OCI-LY3 (cell line): ENCODE data around the gene DHX36.

Source experiments
- H2AFZ ChIP-seq: fragments of 200-600, 300-600 bp; shearing (Covaris generic); 2 replicates; pipeline ENCODE4 v1.6.0; 2014; ENCODE audit warnings: antibody characterized with exemption, low read depth, low read length
- H3K27ac ChIP-seq: fragments of 200-600, 300-600 bp; sonication (generic); 2 replicates; pipeline ENCODE4 v1.5.1; 2014; ENCODE audit warnings: mild to moderate bottlenecking, low read length, moderate library complexity, mixed read lengths
- H3K27me3 ChIP-seq: fragments of 200-600, 300-600 bp; sonication (generic); 2 replicates; pipeline ENCODE4 v1.6.1; 2014; ENCODE audit warnings: low read depth, low read length, mixed read lengths
- H3K36me3 ChIP-seq: fragments of 200-600, 300-600 bp; sonication (generic); replicated peaks from 2 replicates; pipeline ENCODE3; 2014; ENCODE audit warnings: low read depth, low read length, mixed read lengths
- H3K4me1 ChIP-seq: fragments of 300-600, 200-600 bp; sonication (generic); 2 replicates; pipeline ENCODE4 v1.6.1; 2014; ENCODE audit warnings: low read length, mixed read lengths
- H3K4me2 ChIP-seq: fragments of 200-600, 300-600 bp; sonication (generic); 2 replicates; pipeline ENCODE4 v1.6.1; 2014; ENCODE audit warnings: low read length, mixed read lengths
- H3K4me3 ChIP-seq: fragments of 300-600, 200-600 bp; sonication (generic); 2 replicates; pipeline ENCODE4 v1.5.1; 2014; ENCODE audit warnings: antibody characterized with exemption, mild to moderate bottlenecking, low read length, moderate library complexity
- H3K79me2 ChIP-seq: fragments of 300-600, 200-600 bp; shearing (Covaris generic); 2 replicates; pipeline ENCODE4 v1.6.1; 2014; ENCODE audit warnings: mild to moderate bottlenecking, low read length, mixed read lengths
- H3K9ac ChIP-seq: fragments of 300-600, 200-600 bp; shearing (Covaris generic); 2 replicates; pipeline ENCODE4 v1.6.0; 2014; ENCODE audit warnings: mild to moderate bottlenecking, low read length, moderate library complexity
- H3K9me3 ChIP-seq: fragments of 200-600, 300-600 bp; shearing (Covaris generic); 2 replicates; pipeline ENCODE4 v1.6.1; 2014; ENCODE audit warnings: low read length, mixed read lengths; ENCODE audit not compliant: insufficient read depth
- H4K20me1 ChIP-seq: fragments of 200-600, 300-600 bp; sonication (generic); 2 replicates; pipeline ENCODE4 v1.6.1; 2016; ENCODE audit warnings: low read length, mixed read lengths; ENCODE audit not compliant: insufficient read depth
- EZH2phosphoT487 ChIP-seq: fragments of 200-600 bp; shearing (Covaris generic); IDR thresholded peaks from 2 replicates; pipeline ENCODE4 v1.6.1; 2018; ENCODE audit warnings: antibody characterized with exemption, mixed run types, low read depth
- TF ChIP-seq, protein P1 (sequence below): fragments of 200-600, 300-600 bp; sonication (generic); IDR thresholded peaks from 2 replicates; pipeline ENCODE4 v1.5.1; 2014; ENCODE audit warnings: antibody characterized with exemption, low read length, low read depth

Gene DHX36

DNA sequence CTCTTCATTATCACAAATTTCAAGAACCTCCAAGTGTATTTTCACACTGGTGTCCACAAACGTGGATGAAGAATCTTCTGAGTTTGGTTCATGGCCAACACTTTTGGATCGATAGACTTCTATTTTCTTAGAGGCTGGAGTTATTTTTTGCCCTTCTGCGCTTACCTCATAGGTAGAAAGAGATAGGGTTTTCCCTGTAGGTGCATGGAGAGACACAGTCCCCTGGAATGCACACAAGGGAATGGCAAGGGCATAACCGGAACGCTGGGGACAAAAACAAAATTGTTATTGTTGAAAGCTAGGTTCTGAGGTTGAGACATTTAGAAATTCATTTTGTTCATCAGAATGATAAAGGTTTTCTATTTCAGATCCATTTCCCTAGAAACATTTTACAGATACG is 13.7 kb upstream of the DHX36 start:
- Histone ChIP-seq H3K36me3 (no peaks in the 10 kb centered on the region), H2AFZ (no peak overlapping the region), H3K27me3 (0 out of 2 replicates have a peak, but pooled peaks cover 3% of the 10 kb centered on the region), H3K27ac (no peak overlapping the region), H3K4me3 (no peak overlapping the region), H4K20me1 (no peaks in the 10 kb centered on the region), H3K9me3 (no peaks in the 10 kb centered on the region), H3K4me2 (no peak overlapping the region), H3K9ac (no peak overlapping the region), H3K4me1 (no peaks in the 10 kb centered on the region), H3K79me2 (no peaks in the 10 kb centered on the region)
- TF ChIP-seq, protein P1, sequence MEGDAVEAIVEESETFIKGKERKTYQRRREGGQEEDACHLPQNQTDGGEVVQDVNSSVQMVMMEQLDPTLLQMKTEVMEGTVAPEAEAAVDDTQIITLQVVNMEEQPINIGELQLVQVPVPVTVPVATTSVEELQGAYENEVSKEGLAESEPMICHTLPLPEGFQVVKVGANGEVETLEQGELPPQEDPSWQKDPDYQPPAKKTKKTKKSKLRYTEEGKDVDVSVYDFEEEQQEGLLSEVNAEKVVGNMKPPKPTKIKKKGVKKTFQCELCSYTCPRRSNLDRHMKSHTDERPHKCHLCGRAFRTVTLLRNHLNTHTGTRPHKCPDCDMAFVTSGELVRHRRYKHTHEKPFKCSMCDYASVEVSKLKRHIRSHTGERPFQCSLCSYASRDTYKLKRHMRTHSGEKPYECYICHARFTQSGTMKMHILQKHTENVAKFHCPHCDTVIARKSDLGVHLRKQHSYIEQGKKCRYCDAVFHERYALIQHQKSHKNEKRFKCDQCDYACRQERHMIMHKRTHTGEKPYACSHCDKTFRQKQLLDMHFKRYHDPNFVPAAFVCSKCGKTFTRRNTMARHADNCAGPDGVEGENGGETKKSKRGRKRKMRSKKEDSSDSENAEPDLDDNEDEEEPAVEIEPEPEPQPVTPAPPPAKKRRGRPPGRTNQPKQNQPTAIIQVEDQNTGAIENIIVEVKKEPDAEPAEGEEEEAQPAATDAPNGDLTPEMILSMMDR, result no peak
- TF ChIP-seq EZH2phosphoT487, result no peak

DNA sequence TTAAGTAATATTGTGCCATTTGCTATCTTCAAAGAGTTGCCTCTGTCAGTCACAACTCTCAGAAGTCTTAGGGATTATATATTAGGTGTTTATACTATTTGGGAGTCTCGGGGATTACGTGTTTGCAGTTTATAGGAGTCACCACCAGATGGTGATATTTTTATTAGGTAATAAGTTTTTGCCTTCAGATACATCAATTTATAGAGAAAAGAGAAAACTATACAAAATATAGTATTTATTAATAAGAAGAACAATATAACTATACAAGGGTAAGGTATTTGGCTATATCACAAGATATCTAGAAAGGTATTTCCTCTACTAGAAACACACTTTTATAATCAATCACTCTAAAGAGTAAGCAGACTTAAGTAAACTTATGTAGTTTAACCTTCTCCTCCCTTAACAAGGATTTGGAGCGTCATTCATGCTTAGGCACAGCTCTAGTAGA is 10.7 kb upstream of the DHX36 start:
- TF ChIP-seq EZH2phosphoT487, result no peak
- TF ChIP-seq, protein P1, result peak; percentile 57
- H3K9me3 ChIP-seq, result no peaks in the 10 kb centered on the region

DNA sequence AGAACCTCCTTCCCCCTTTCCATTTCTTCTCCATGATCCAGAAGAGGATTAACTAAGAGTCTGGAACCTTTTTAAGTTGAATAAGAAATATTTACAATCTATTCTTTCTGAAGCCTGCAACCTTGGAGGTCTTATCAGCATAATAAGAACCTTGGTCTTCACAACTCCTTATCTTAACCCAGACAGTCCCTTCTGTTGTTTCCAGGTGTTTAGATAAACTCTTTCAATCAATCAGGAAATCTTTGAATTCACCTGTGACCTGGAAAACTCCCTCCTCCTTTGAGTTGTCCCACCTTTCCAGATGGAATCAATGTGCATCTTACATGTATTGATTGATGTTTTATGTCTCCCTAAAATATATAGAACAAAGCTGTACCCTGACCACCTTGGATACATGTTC is 3.6 kb upstream of the DHX36 start:
- TF ChIP-seq EZH2phosphoT487, result no peak
- TF ChIP-seq, protein P1, result no peak
- H3K79me2 ChIP-seq, result peaks cover 14% of the 10 kb centered on the region

More for the DNA sequence above, 10.7 kb upstream of the DHX36 start:
- Histone ChIP-seq H3K4me3 (no peak overlapping the region), H3K9ac (no peak overlapping the region), H3K4me2 (no peak overlapping the region), H3K4me1 (no peaks in the 10 kb centered on the region), H3K79me2 (no peaks in the 10 kb centered on the region), H4K20me1 (no peaks in the 10 kb centered on the region), H3K36me3 (no peaks in the 10 kb centered on the region), H3K27me3 (0 out of 2 replicates have a peak, but pooled peaks cover 3% of the 10 kb centered on the region), H3K27ac (no peak overlapping the region), H2AFZ (no peak overlapping the region)

DNA sequence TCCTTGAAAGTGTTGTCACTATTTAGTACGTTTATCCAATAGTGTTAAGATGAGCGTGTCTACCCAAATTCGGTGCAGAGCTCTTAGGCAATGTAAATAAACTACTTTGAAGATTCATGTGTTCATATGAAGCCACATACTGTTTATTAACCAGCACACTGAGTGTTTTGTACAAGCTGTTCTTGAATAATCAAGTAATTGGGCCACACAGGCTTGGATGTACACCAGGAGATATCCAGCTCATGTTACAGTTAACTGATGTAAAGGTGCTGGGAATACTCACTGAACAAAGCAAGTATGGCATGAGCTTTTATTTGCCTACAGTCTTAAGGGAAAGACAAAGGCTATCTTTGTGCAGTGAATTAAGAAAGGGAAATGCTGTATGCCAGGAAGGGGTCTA is 632 bp upstream of the DHX36 start:
- TF ChIP-seq, protein P1, result no peak
- no peak for TF ChIP-seq EZH2phosphoT487
- Histone ChIP-seq H3K9ac (peak overlapping the region; percentile 87), H3K27ac (no peak overlapping the region)

More for the DNA sequence above, 3.6 kb upstream of the DHX36 start:
- H3K27ac ChIP-seq, result no peak overlapping the region
- no peaks in the 10 kb centered on the region; the same call in 1 of the 2 replicates for H4K20me1 ChIP-seq
- no peak overlapping the region for H2AFZ ChIP-seq
- H3K4me2 ChIP-seq, result no peak overlapping the region
- H3K9ac ChIP-seq, result no peak overlapping the region
- no peaks in the 10 kb centered on the region for H3K9me3 ChIP-seq
- peaks cover 5% of the 10 kb centered on the region; the same call in 1 of the 2 replicates for H3K4me1 ChIP-seq
- H3K36me3 ChIP-seq, result no peaks in the 10 kb centered on the region
- no peaks in the 10 kb centered on the region for H3K27me3 ChIP-seq
- no peak overlapping the region for H3K4me3 ChIP-seq

More for the DNA sequence above, 632 bp upstream of the DHX36 start:
- H4K20me1 ChIP-seq, result peaks cover 25% of the 10 kb centered on the region
- peaks cover 11% of the 10 kb centered on the region for H3K36me3 ChIP-seq
- H2AFZ ChIP-seq, result peak overlapping the region; percentile 94
- no peaks in the 10 kb centered on the region for H3K27me3 ChIP-seq
- H3K79me2 ChIP-seq, result peaks cover 44% of the 10 kb centered on the region
- no peaks in the 10 kb centered on the region for H3K9me3 ChIP-seq
- H3K4me2 ChIP-seq, result peak overlapping the region; percentile 76
- H3K4me3 ChIP-seq, result peak overlapping the region; percentile 90
- H3K4me1 ChIP-seq, result peaks cover 34% of the 10 kb centered on the region
